Measurements from ENCODE around the gene PID1. TPM values are rescaled to one million over a fixed set of nuclear protein-coding genes. Genes with fewer than 3 reads are reported as not detected.

PID1 gene
- total RNA-seq, 2 experiments from 2014 or later: not detected

- H3K79me2 ChIP-seq (ENCODE audit: insufficient read depth, low read depth, low read length): no peaks in the 10 kb centered on the region
- 0 out of 2 replicates have a peak, but pooled peaks have one; percentile 34 for TF ChIP-seq CTCF (conservative IDR thresholded peaks at IDR 0.05; ENCODE audit: low read length)
- no peak for TF ChIP-seq EZH2phosphoT487 (IDR thresholded peaks at IDR 0.05; ENCODE audit: borderline replicate concordance, low read depth, low read length)
- H3K9me2 ChIP-seq (ENCODE audit: insufficient read depth, low read length): no peaks in the 10 kb centered on the region
- H4K20me1 ChIP-seq (ENCODE audit: insufficient read depth, low read length): no peaks in the 10 kb centered on the region
- H3K27ac ChIP-seq (ENCODE audit: low read depth, low read length, poor library complexity, severe bottlenecking): no peak overlapping the region
- H3K4me2 ChIP-seq (ENCODE audit: low read length): no peak overlapping the region
- no peak for DNase-seq (ENCODE audit: low spot score)
- H3K4me1 ChIP-seq (ENCODE audit: insufficient read depth, low read length, poor library complexity, severe bottlenecking): no peaks in the 10 kb centered on the region
- no peak overlapping the region for H3K4me3 ChIP-seq (ENCODE audit: low read depth, low read length, poor library complexity, severe bottlenecking)
- no peaks in the 10 kb centered on the region for H3K36me3 ChIP-seq (ENCODE audit: insufficient read depth, low read length)
- intact Hi-C loops (cut with micrococcal nuclease; ENCODE audit: unreplicated experiment): no loop called here
- POLR2A ChIA-PET: no interaction called here
- BruUV-seq (replicated peaks): no TSS peak
- no peak overlapping the region for H2AFZ ChIP-seq (ENCODE audit: low read length)
- no peaks in the 10 kb centered on the region for H3K9me3 ChIP-seq (ENCODE audit: low read length)
- CTCF ChIA-PET (ENCODE audit: unreplicated experiment): no interaction called here
These were observed 287.4 kb downstream of the PID1 start for GRCh38 chr2:228983700-228984099.

- Histone ChIP-seq H2AFZ (ENCODE audit: low read length) (no peak overlapping the region), H3K9me3 (ENCODE audit: low read length) (no peaks in the 10 kb centered on the region), H3K27ac (ENCODE audit: low read depth, low read length, poor library complexity, severe bottlenecking) (no peak overlapping the region), H4K20me1 (ENCODE audit: insufficient read depth, low read length) (no peaks in the 10 kb centered on the region), H3K79me2 (ENCODE audit: insufficient read depth, low read depth, low read length) (no peaks in the 10 kb centered on the region), H3K4me1 (ENCODE audit: insufficient read depth, low read length, poor library complexity, severe bottlenecking) (no peaks in the 10 kb centered on the region), H3K4me3 (ENCODE audit: low read depth, low read length, poor library complexity, severe bottlenecking) (no peak overlapping the region), H3K4me2 (ENCODE audit: low read length) (no peak overlapping the region), H3K36me3 (ENCODE audit: insufficient read depth, low read length) (no peaks in the 10 kb centered on the region), H3K9me2 (ENCODE audit: insufficient read depth, low read length) (no peaks in the 10 kb centered on the region)
- no TSS peak for BruUV-seq (replicated peaks)
- POLR2A ChIA-PET: interaction anchor here (0.6 to 0.7 kb wide), 2 partner anchors 22 to 598 kb away, joined by 3 read pairs; no protein-coding TSS in a partner anchor
- CTCF ChIA-PET (ENCODE audit: unreplicated experiment): no interaction called here
- TF ChIP-seq CTCF (conservative IDR thresholded peaks at IDR 0.05; ENCODE audit: low read length): no peak
- no peak for TF ChIP-seq EZH2phosphoT487 (IDR thresholded peaks at IDR 0.05; ENCODE audit: borderline replicate concordance, low read depth, low read length)
- DNase-seq (ENCODE audit: low spot score): no peak
- intact Hi-C loops (cut with micrococcal nuclease; ENCODE audit: unreplicated experiment): no loop called here
These were observed 296.9 kb downstream of the PID1 start for GRCh38 chr2:228974169-228974568.

Small RNA genes within 50 kb of the gene (small RNA-seq; reads per million reads assigned to genes)
- gene RN7SKP283: not detected

All from OCI-LY7 (cell line).